ENCODE measurements around the gene IMP3. TPM values are rescaled to one million over a fixed set of nuclear protein-coding genes. Genes with fewer than 3 reads are reported as not detected.
A peak's percentile ranks its signal among the peaks of the same experiment; 100 is the strongest.

IMP3 gene
- total and polyA plus RNA-seq, 8 donors, result 3.5 to 137 (median 74.1) TPM

GRCh38 chr15:75597667-75598341, 42.2 kb downstream of the IMP3 start:
- H3K4me1 ChIP-seq, result peaks cover 24 to 45% (median 31%) of the 10 kb centered on the region in 4 donors
- intact Hi-C loops (cut with DNase I; ENCODE audit: low total_unique reads), result no loop called here
- H3K4me3 ChIP-seq, result no peak overlapping the region
- peak overlapping the region; percentile 45 to 75 (median 69) for H3K27ac ChIP-seq
- H3K36me3 ChIP-seq, result peaks cover 11 to 92% (median 71%) of the 10 kb centered on the region in 4 donors
- WGBS, 5 donors, result 26 to 56% (median 44%) methylated on average over 3 of the region's 3 CpGs
- peak; percentile 37 to 47 for DNase-seq
- H3K27me3 ChIP-seq, result no peaks in the 10 kb centered on the region
- no peak for TF ChIP-seq EP300 (IDR thresholded peaks at IDR 0.05)
- TF ChIP-seq, protein P1, sequence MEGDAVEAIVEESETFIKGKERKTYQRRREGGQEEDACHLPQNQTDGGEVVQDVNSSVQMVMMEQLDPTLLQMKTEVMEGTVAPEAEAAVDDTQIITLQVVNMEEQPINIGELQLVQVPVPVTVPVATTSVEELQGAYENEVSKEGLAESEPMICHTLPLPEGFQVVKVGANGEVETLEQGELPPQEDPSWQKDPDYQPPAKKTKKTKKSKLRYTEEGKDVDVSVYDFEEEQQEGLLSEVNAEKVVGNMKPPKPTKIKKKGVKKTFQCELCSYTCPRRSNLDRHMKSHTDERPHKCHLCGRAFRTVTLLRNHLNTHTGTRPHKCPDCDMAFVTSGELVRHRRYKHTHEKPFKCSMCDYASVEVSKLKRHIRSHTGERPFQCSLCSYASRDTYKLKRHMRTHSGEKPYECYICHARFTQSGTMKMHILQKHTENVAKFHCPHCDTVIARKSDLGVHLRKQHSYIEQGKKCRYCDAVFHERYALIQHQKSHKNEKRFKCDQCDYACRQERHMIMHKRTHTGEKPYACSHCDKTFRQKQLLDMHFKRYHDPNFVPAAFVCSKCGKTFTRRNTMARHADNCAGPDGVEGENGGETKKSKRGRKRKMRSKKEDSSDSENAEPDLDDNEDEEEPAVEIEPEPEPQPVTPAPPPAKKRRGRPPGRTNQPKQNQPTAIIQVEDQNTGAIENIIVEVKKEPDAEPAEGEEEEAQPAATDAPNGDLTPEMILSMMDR (IDR thresholded peaks at IDR 0.05), result peak in 2 of 7 experiments; percentile 31 to 40
- no peaks in the 10 kb centered on the region for H3K9me3 ChIP-seq

- Histone ChIP-seq H3K27ac (peak overlapping the region; percentile 45 to 75 (median 69)), H3K27me3 (no peaks in the 10 kb centered on the region), H3K36me3 (peaks cover 11 to 85% (median 63%) of the 10 kb centered on the region in 4 donors), H3K9me3 (no peaks in the 10 kb centered on the region), H3K4me1 (peaks cover 24 to 45% (median 31%) of the 10 kb centered on the region in 4 donors), H3K4me3 (no peak overlapping the region)
- peak in 1 of 2 donors; percentile 54 for DNase-seq
- 32 to 61% (median 51%) methylated on average over 3 of the region's 3 CpGs for WGBS, 5 donors
- intact Hi-C loops (cut with DNase I; ENCODE audit: low total_unique reads), result no loop called here
- TF ChIP-seq EP300 (IDR thresholded peaks at IDR 0.05), result no peak
- peak in 2 of 3 donors; percentile 64 to 77 for TF ChIP-seq POLR2AphosphoS5 (IDR thresholded peaks at IDR 0.05)
Observed at GRCh38 chr15:75596703-75597345, 43.2 kb downstream of the IMP3 start.

DNA sequence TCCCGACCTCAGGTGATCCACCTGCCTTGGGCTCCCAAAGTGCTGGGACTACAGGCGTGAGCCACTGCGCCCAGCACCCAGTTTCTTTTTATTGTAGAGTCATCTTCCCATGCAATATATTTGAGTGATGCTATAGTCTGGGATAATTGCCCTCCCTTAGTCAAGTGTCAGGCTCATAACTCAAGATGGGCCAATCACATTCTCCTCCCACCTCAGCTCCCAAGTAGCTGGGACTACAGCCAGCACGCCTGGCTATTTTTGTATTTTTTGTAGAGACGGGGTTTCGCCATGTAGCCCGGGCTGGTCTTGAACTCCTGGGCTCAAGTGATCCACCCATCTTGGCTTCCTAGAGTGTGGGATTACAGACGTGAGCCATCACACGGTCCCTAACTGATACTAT, 45.7 kb downstream of the IMP3 start:
- Histone ChIP-seq H3K27ac (no peak overlapping the region), H3K4me3 (no peak overlapping the region), H3K4me1 (peaks cover 24 to 38% (median 29%) of the 10 kb centered on the region in 4 donors), H3K9me3 (no peaks in the 10 kb centered on the region), H3K36me3 (peaks cover 3 to 70% (median 46%) of the 10 kb centered on the region in 4 donors), H3K27me3 (no peaks in the 10 kb centered on the region)
- DNase-seq, result no peak
- TF ChIP-seq POLR2A (IDR thresholded peaks at IDR 0.05) (no peak), EP300 (IDR thresholded peaks at IDR 0.05) (no peak), POLR2AphosphoS5 (IDR thresholded peaks at IDR 0.05) (no peak)
- TF ChIP-seq, protein P1 (IDR thresholded peaks at IDR 0.05), result no peak
- 76 to 89% (median 83%) methylated on average over 9 of the region's 9 CpGs for WGBS, 5 donors
- intact Hi-C loops (cut with DNase I; ENCODE audit: low total_unique reads), result no loop called here

- Histone ChIP-seq H3K36me3 (peaks cover 0 to 48% (median 34%) of the 10 kb centered on the region in 4 donors), H3K9me3 (no peaks in the 10 kb centered on the region), H3K4me1 (peaks cover 0 to 14% (median 7%) of the 10 kb centered on the region in 4 donors), H3K4me3 (no peak overlapping the region), H3K27me3 (no peaks in the 10 kb centered on the region), H3K27ac (no peak overlapping the region)
- 82 to 88% (median 85%) methylated on average over 4 of the region's 4 CpGs for WGBS, 5 donors
- DNase-seq, result no peak
- intact Hi-C loops (cut with DNase I; ENCODE audit: low total_unique reads), result no loop called here
- no peak for TF ChIP-seq POLR2A (IDR thresholded peaks at IDR 0.05)
- TF ChIP-seq, protein P1 (IDR thresholded peaks at IDR 0.05), result no peak
- no peak for TF ChIP-seq EP300 (IDR thresholded peaks at IDR 0.05)
Observed at GRCh38 chr15:75591655-75592364, 48.2 kb downstream of the IMP3 start.
